GM21423 (cell line): ENCODE results near the gene SLC41A1.
"Not testable (repeated sequence)": the region's sequence is repeated elsewhere in the genome, so short reads cannot be mapped to it uniquely, and the experiment has no call there.

ENCODE experiments used
- ATAC-seq: cut with Tn5 transposase; IDR thresholded peaks from one replicate; pipeline ENCODE4 v1.9.1; 2021; ENCODE audit warnings: mild to moderate bottlenecking, moderate library complexity; ENCODE audit not compliant: unreplicated experiment

SLC41A1 gene

GRCh38 chr1:205812878-205813754 is at the start of gene SLC41A1:
Gene SLC41A1, minus strand, starts transcription at chr1:205813198. Its CDS starts 2,757 bp downstream, at chr1:205810441.
- peak; percentile 90 for ATAC-seq

- no peak for ATAC-seq
Observed at GRCh38 chr1:205861540-205861939, 48.5 kb upstream of the SLC41A1 start.

- ATAC-seq: no peak
Observed at GRCh38 chr1:205858141-205858961, 45.4 kb upstream of the SLC41A1 start.

- not testable (repeated sequence) for ATAC-seq
Observed at GRCh38 chr1:205857501-205857900, 44.5 kb upstream of the SLC41A1 start.

GRCh38 chr1:205856433-205856832 is 43.4 kb upstream of the SLC41A1 start:
- ATAC-seq: no peak

- ATAC-seq: no peak
Observed at GRCh38 chr1:205852969-205853368, 40.0 kb upstream of the SLC41A1 start.

GRCh38 chr1:205851993-205852392 is 39.0 kb upstream of the SLC41A1 start:
- no peak for ATAC-seq

- peak; percentile 67 for ATAC-seq
Observed at GRCh38 chr1:205849619-205850355, 36.8 kb upstream of the SLC41A1 start, which contains the start of gene PM20D1. Gene PM20D1, minus strand, starts transcription at chr1:205850132. Its CDS starts 60 bp downstream, at chr1:205850072.

GRCh38 chr1:205843036-205843859 is 30.2 kb upstream of the SLC41A1 start:
- no peak for ATAC-seq

GRCh38 chr1:205842229-205842628 is 29.2 kb upstream of the SLC41A1 start:
- ATAC-seq: no peak

- no peak for ATAC-seq
Observed at GRCh38 chr1:205840146-205840923, 27.3 kb upstream of the SLC41A1 start.

- ATAC-seq: no peak
Observed at GRCh38 chr1:205837382-205837970, 24.5 kb upstream of the SLC41A1 start.

- ATAC-seq: no peak
Observed at GRCh38 chr1:205834751-205835150, 21.8 kb upstream of the SLC41A1 start.

- ATAC-seq: no peak
Observed at GRCh38 chr1:205832326-205832751, 19.3 kb upstream of the SLC41A1 start.

GRCh38 chr1:205827623-205828022 is 14.6 kb upstream of the SLC41A1 start:
- no peak for ATAC-seq

- no peak for ATAC-seq
Observed at GRCh38 chr1:205826995-205827394, 14.0 kb upstream of the SLC41A1 start.

- ATAC-seq: no peak
Observed at GRCh38 chr1:205826016-205826806, 13.2 kb upstream of the SLC41A1 start.

GRCh38 chr1:205824180-205824579 is 11.2 kb upstream of the SLC41A1 start:
- no peak for ATAC-seq
